ENCODE results near the gene PRKAG3.

DNA sequence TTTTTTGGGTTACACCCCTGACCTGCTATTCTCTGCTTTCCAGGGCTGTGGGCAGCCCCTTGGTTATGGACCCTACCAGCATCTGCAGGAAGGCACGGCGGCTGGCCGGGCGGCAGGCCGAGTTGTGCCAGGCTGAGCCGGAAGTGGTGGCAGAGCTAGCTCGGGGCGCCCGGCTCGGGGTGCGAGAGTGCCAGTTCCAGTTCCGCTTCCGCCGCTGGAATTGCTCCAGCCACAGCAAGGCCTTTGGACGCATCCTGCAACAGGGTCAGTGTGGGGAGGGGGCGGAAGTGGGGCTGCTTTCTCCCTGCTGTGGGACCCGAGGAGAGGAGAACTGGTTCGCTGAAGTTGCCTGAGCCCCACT, 39.4 kb upstream of the PRKAG3 start:
- TF ChIP-seq, protein P1, sequence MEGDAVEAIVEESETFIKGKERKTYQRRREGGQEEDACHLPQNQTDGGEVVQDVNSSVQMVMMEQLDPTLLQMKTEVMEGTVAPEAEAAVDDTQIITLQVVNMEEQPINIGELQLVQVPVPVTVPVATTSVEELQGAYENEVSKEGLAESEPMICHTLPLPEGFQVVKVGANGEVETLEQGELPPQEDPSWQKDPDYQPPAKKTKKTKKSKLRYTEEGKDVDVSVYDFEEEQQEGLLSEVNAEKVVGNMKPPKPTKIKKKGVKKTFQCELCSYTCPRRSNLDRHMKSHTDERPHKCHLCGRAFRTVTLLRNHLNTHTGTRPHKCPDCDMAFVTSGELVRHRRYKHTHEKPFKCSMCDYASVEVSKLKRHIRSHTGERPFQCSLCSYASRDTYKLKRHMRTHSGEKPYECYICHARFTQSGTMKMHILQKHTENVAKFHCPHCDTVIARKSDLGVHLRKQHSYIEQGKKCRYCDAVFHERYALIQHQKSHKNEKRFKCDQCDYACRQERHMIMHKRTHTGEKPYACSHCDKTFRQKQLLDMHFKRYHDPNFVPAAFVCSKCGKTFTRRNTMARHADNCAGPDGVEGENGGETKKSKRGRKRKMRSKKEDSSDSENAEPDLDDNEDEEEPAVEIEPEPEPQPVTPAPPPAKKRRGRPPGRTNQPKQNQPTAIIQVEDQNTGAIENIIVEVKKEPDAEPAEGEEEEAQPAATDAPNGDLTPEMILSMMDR (conservative IDR thresholded peaks at IDR 0.05), result no peak
- no peak for TF ChIP-seq EZH2 (IDR thresholded peaks at IDR 0.05; ENCODE audit: low read depth)
